Measurements from ENCODE around the gene CTBP2.

DNA sequence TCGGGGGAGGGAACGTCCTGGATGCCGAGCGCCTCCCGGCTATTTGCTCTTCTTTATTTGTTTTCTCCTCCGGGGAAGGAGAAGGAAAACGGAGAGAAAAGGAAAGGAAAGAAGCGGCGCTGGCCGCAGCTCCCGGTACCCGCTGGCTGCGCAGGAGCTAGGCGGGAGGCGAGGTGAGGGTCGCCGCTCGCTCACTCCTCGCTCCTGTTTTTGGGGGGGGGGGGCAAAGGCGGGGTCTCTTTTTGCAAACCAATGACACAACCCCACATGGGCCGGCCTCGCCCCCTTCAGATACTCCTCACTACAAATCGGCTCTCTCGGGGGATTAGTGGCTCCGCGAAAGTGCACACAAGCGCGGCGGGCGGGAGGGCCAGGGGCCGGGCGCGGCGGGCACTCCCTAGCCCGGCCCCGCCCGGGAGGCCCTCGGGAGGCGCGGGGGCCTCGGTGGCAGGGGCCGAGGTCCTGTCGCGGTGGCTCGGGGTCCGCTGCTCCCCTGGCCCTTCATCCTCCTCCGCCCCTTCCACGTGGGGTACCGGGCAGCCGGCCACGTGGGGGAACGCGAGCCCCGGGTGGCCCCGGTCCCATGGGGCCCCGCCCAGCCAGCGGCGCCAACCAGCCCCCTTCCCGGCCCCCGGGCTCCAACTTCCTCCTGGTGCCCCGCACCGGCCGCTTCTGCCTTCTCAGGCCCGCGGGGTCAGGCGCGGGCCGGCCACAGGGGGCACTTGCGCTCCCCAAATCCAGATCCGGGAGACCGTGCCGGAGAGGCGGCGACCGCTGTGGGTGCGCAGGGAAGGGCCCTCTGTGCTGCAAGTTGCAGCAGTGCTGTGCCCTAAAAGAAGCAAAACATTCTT, 718 bp upstream of the CTBP2 start:
- no peak for TF ChIP-seq ZNF384 (IDR thresholded peaks at IDR 0.05)
- TF ChIP-seq ARNT (IDR thresholded peaks at IDR 0.05), result no peak
- TF ChIP-seq NFRKB (IDR thresholded peaks at IDR 0.05), result no peak
- TF ChIP-seq FOXM1 (IDR thresholded peaks at IDR 0.05; ENCODE audit: borderline replicate concordance), result 0 out of 2 replicates have a peak, but pooled peaks have one; percentile 60
- no peak for TF ChIP-seq TARDBP (IDR thresholded peaks at IDR 0.05)
- TF ChIP-seq SUZ12 (IDR thresholded peaks at IDR 0.05), result no peak
- TF ChIP-seq HDGF (IDR thresholded peaks at IDR 0.05; ENCODE audit: borderline replicate concordance), result no peak
- TF ChIP-seq BHLHE40 (IDR thresholded peaks at IDR 0.05; ENCODE audit: borderline replicate concordance), result no peak
- no peak for TF ChIP-seq FOXA1 (IDR thresholded peaks at IDR 0.05)
- no peak for TF ChIP-seq SP1 (IDR thresholded peaks at IDR 0.05)
- no peak for TF ChIP-seq LEF1 (IDR thresholded peaks at IDR 0.05; ENCODE audit: borderline replicate concordance)
- no peak for TF ChIP-seq L3MBTL2 (conservative IDR thresholded peaks at IDR 0.05)
- no peak for TF ChIP-seq FOXK2 (IDR thresholded peaks at IDR 0.05)
- TF ChIP-seq ELF4 (IDR thresholded peaks at IDR 0.05), result no peak
